NT2/D1 (cell line): ENCODE data around the gene SIT1.

Experiments used
- DNase-seq: peaks from one replicate; pipeline ENCODE4 v3.0.0-alpha.2; 2011; ENCODE audit warnings: low read depth, low spot score
- H3K27me3 ChIP-seq: 2 replicates; pipeline ENCODE4 v1.6.0; 2011; ENCODE audit warnings: mild to moderate bottlenecking; ENCODE audit not compliant: insufficient read length, insufficient read depth
- H3K36me3 ChIP-seq: 2 replicates; pipeline ENCODE4 v1.6.1; 2011; ENCODE audit warnings: mild to moderate bottlenecking, low read length, mixed read lengths; ENCODE audit not compliant: insufficient read depth, insufficient read length
- H3K4me1 ChIP-seq: 2 replicates; pipeline ENCODE4 v1.5.1; 2011; ENCODE audit not compliant: insufficient read depth, insufficient read length
- H3K4me3 ChIP-seq: 2 replicates; pipeline ENCODE4 v1.5.1; 2011; ENCODE audit warnings: low read depth; ENCODE audit not compliant: insufficient read length
- H3K9ac ChIP-seq: 2 replicates; pipeline ENCODE4 v1.6.0; 2011; ENCODE audit warnings: low read depth; ENCODE audit not compliant: insufficient read length
- H3K9me3 ChIP-seq: 2 replicates; pipeline ENCODE4 v1.5.1; 2011; ENCODE audit warnings: mild to moderate bottlenecking, low read length; ENCODE audit not compliant: insufficient read depth
- SUZ12 ChIP-seq: IDR thresholded peaks from 2 replicates; pipeline ENCODE4 v1.6.1; 2011; ENCODE audit not compliant: insufficient read length, insufficient read depth; ENCODE audit errors: extremely low read depth
- YY1 ChIP-seq: IDR thresholded peaks from 2 replicates; pipeline ENCODE4 v1.6.1; 2011; ENCODE audit not compliant: insufficient read length, insufficient read depth
- ZNF274 ChIP-seq: IDR thresholded peaks from 2 replicates; pipeline ENCODE4 v1.6.1; 2011; ENCODE audit warnings: mild to moderate bottlenecking, low read depth, low read length

Gene SIT1

GRCh38 chr9:35691334-35691650, 40.6 kb upstream of the SIT1 start:
- Histone ChIP-seq H3K27me3 (no peaks in the 10 kb centered on the region), H3K9me3 (no peaks in the 10 kb centered on the region), H3K36me3 (peaks cover 44% of the 10 kb centered on the region), H3K4me3 (peak overlapping the region; percentile 90), H3K9ac (peak overlapping the region; percentile 39), H3K4me1 (peaks cover 15% of the 10 kb centered on the region)
- TF ChIP-seq SUZ12 (no peak), ZNF274 (no peak), YY1 (no peak)
- no peak for DNase-seq

GRCh38 chr9:35690614-35691333, 40.0 kb upstream of the SIT1 start:
- H3K27me3 ChIP-seq, result no peaks in the 10 kb centered on the region
- peak overlapping the region; percentile 98 for H3K9ac ChIP-seq
- H3K36me3 ChIP-seq, result peaks cover 44% of the 10 kb centered on the region
- peak; percentile 27 for DNase-seq
- H3K4me3 ChIP-seq, result peak overlapping the region; percentile 90
- TF ChIP-seq YY1 (no peak), ZNF274 (no peak), SUZ12 (no peak)
- peaks cover 15% of the 10 kb centered on the region for H3K4me1 ChIP-seq
- no peaks in the 10 kb centered on the region for H3K9me3 ChIP-seq

- DNase-seq, result no peak
Measured at GRCh38 chr9:35690294-35690613, 39.5 kb upstream of the SIT1 start.

GRCh38 chr9:35689542-35690293, 39.0 kb upstream of the SIT1 start, which contains the start of gene TPM2:
TSS of gene TPM2 (minus strand) at chr9:35689925. CDS start at chr9:35689817, 108 bp downstream.
- H3K27me3 ChIP-seq, result no peaks in the 10 kb centered on the region
- H3K4me1 ChIP-seq, result peaks cover 22% of the 10 kb centered on the region
- DNase-seq, result peak; percentile 18
- TF ChIP-seq SUZ12 (no peak), ZNF274 (no peak), YY1 (no peak)
- peaks cover 51% of the 10 kb centered on the region for H3K36me3 ChIP-seq
- peak within 1 kb of the TSS; percentile 90 for H3K4me3 ChIP-seq
- no peaks in the 10 kb centered on the region for H3K9me3 ChIP-seq
- peak within 1 kb of the TSS; percentile 98 for H3K9ac ChIP-seq

More at GRCh38 chr9:35690294-35690613, 39.5 kb upstream of the SIT1 start:
- Histone ChIP-seq H3K9me3 (no peaks in the 10 kb centered on the region), H3K9ac (peak overlapping the region; percentile 98), H3K27me3 (no peaks in the 10 kb centered on the region), H3K4me3 (peak overlapping the region; percentile 90), H3K4me1 (peaks cover 17% of the 10 kb centered on the region), H3K36me3 (peaks cover 45% of the 10 kb centered on the region)
- TF ChIP-seq SUZ12 (no peak), YY1 (no peak), ZNF274 (no peak)

- peak overlapping the region; percentile 98 for H3K9ac ChIP-seq
- TF ChIP-seq ZNF274, result no peak
- no peak for TF ChIP-seq YY1
- no peak for TF ChIP-seq SUZ12
- H3K36me3 ChIP-seq, result peaks cover 57% of the 10 kb centered on the region
- no peaks in the 10 kb centered on the region for H3K9me3 ChIP-seq
- no peaks in the 10 kb centered on the region for H3K27me3 ChIP-seq
- H3K4me3 ChIP-seq, result peak overlapping the region; percentile 90
- peaks cover 22% of the 10 kb centered on the region for H3K4me1 ChIP-seq
- no peak for DNase-seq
Measured at GRCh38 chr9:35688558-35689541, 38.1 kb upstream of the SIT1 start.

GRCh38 chr9:35687972-35688557, 37.3 kb upstream of the SIT1 start:
- no peaks in the 10 kb centered on the region for H3K9me3 ChIP-seq
- H3K27me3 ChIP-seq, result no peaks in the 10 kb centered on the region
- DNase-seq, result no peak
- peaks cover 62% of the 10 kb centered on the region for H3K36me3 ChIP-seq
- peaks cover 22% of the 10 kb centered on the region for H3K4me1 ChIP-seq
- TF ChIP-seq YY1 (no peak), SUZ12 (no peak), ZNF274 (no peak)
- peak overlapping the region; percentile 90 for H3K4me3 ChIP-seq
- H3K9ac ChIP-seq, result peak overlapping the region; percentile 98
